A549 (cell line): ENCODE data around the gene NPRL2.

Experiments
- CHD4 ChIP-seq: fragments of 200-600 bp; sonication (generic); IDR thresholded peaks from 2 replicates; pipeline ENCODE4 v1.6.1; 2016; ENCODE audit warnings: antibody characterized with exemption, mild to moderate bottlenecking, borderline replicate concordance
- CTCF ChIP-seq: fragments of >200 bp; sonication (Bioruptor Twin); formaldehyde crosslinking; IDR thresholded peaks from 3 replicates; pipeline ENCODE4 v1.5.1; 2016
- FOSL2 ChIP-seq, 2 experiments: fragments of 450-650 bp in 1 of 2; fragments of >200 bp in 1 of 2; sonication (Bioruptor Twin) in 1 of 2; formaldehyde crosslinking; IDR thresholded peaks; 2 replicates each; pipeline versions ENCODE4 v1.5.0 to v1.6.1; 2016 to 2020; ENCODE audit warnings: mild to moderate bottlenecking in 1 of 2, moderate library complexity in 1 of 2
- HOXA7 ChIP-seq: fragments of 250-450 bp; sonication (Bioruptor Pico); IDR thresholded peaks from 2 replicates; pipeline ENCODE4 v1.5.0; 2020; ENCODE audit warnings: mild to moderate bottlenecking, moderate library complexity
- MAX ChIP-seq: IDR thresholded peaks from 2 replicates; pipeline ENCODE4 v1.6.1; 2012
- MAZ ChIP-seq: fragments of 150-350 bp; IDR thresholded peaks from 2 replicates; pipeline ENCODE4 v1.6.1; 2014; ENCODE audit warnings: antibody characterized with exemption, low read depth, low read length, borderline replicate concordance
- POLR2A ChIP-seq: IDR thresholded peaks from 2 replicates; pipeline ENCODE4 v1.6.1; 2012; ENCODE audit warnings: mild to moderate bottlenecking, low read length
- USF2 ChIP-seq: fragments of 450-650 bp; IDR thresholded peaks from 2 replicates; pipeline ENCODE4 v1.6.1; 2014; ENCODE audit warnings: antibody characterized with exemption
- ZC3H11A ChIP-seq: fragments of 450-650 bp; IDR thresholded peaks from 2 replicates; pipeline ENCODE4 v1.6.1; 2014; ENCODE audit warnings: antibody characterized with exemption, mild to moderate bottlenecking
- ZNF302 ChIP-seq: fragments of 250-450 bp; sonication (Bioruptor Pico); IDR thresholded peaks from 2 replicates; pipeline ENCODE4 v1.9.0; 2021; ENCODE audit warnings: inconsistent platforms, mild to moderate bottlenecking, moderate library complexity

- TF ChIP-seq POLR2A, result no peak
- TF ChIP-seq CTCF, result no peak
- TF ChIP-seq USF2, result no peak
- TF ChIP-seq HOXA7 (CRISPR knock-in tag), result no peak
- TF ChIP-seq MAZ, result no peak
- no peak for TF ChIP-seq CHD4
- no peak for TF ChIP-seq ZNF302 (CRISPR knock-in tag)
- no peak for TF ChIP-seq ZC3H11A
- TF ChIP-seq FOSL2 (IDR thresholded peaks at IDR 0.05), result no peak
- TF ChIP-seq FOSL2 (CRISPR knock-in tag; IDR thresholded peaks at IDR 0.05), result no peak
- TF ChIP-seq MAX, result no peak
Observed at GRCh38 chr3:50341996-50342650, 8.5 kb downstream of the NPRL2 start.
